ENCODE results near the gene NRDC.
"Not testable (repeated sequence)": the region's sequence is repeated elsewhere in the genome, so short reads cannot be mapped to it uniquely, and the experiment has no call there.

The NRDC gene

GRCh38 chr1:51894748-51895147, 16.2 kb upstream of the NRDC start:
- not testable (repeated sequence) for DNase-seq

GRCh38 chr1:51878308-51878615, 265 bp downstream of the NRDC start:
- no peak for DNase-seq

- DNase-seq: no peak
Measured at GRCh38 chr1:51877434-51878307, 856 bp downstream of the NRDC start.

- DNase-seq: no peak
Measured at GRCh38 chr1:51875836-51876235, 2.7 kb downstream of the NRDC start.

- no peak for DNase-seq
Measured at GRCh38 chr1:51875291-51875772, 3.2 kb downstream of the NRDC start.

GRCh38 chr1:51873270-51873669, 5.3 kb downstream of the NRDC start:
- not testable (repeated sequence) for DNase-seq

GRCh38 chr1:51871351-51871975, 7.1 kb downstream of the NRDC start:
- DNase-seq: no peak

- DNase-seq: no peak
Measured at GRCh38 chr1:51870603-51871350, 7.8 kb downstream of the NRDC start.

GRCh38 chr1:51867479-51868232, 10.9 kb downstream of the NRDC start:
- DNase-seq: no peak

- no peak for DNase-seq
Measured at GRCh38 chr1:51863384-51863783, 15.1 kb downstream of the NRDC start.

- no peak for DNase-seq
Measured at GRCh38 chr1:51861669-51862068, 16.9 kb downstream of the NRDC start.

GRCh38 chr1:51859735-51860134, 18.8 kb downstream of the NRDC start:
- no peak for DNase-seq

GRCh38 chr1:51859333-51859732, 19.2 kb downstream of the NRDC start:
- no peak for DNase-seq

GRCh38 chr1:51858892-51859291, 19.6 kb downstream of the NRDC start:
- no peak for DNase-seq

- DNase-seq: no peak
Measured at GRCh38 chr1:51856745-51857144, 21.8 kb downstream of the NRDC start.

GRCh38 chr1:51855624-51856023, 22.9 kb downstream of the NRDC start:
- no peak for DNase-seq

- DNase-seq: no peak
Measured at GRCh38 chr1:51853360-51853759, 25.2 kb downstream of the NRDC start.

- DNase-seq: no peak
Measured at GRCh38 chr1:51851882-51852396, 26.6 kb downstream of the NRDC start.

GRCh38 chr1:51850420-51851223, 27.9 kb downstream of the NRDC start:
- no peak for DNase-seq

GRCh38 chr1:51847294-51847920, 31.1 kb downstream of the NRDC start:
- DNase-seq: no peak

GRCh38 chr1:51843948-51844347, 34.6 kb downstream of the NRDC start:
- no peak for DNase-seq

All from right forelimb (tissue), 1 donor.